BLaER1 (cell line): ENCODE measurements around the gene THOC5.

Experiments
- H3K27ac ChIP-seq: shearing (Covaris generic); formaldehyde crosslinking; 2 replicates; pipeline ENCODE4 v1.8.1; 2022
- H3K27me3 ChIP-seq: shearing (Covaris generic); formaldehyde crosslinking; 2 replicates; pipeline ENCODE4 v1.8.1; 2022
- H3K36me3 ChIP-seq: shearing (Covaris generic); formaldehyde crosslinking; 2 replicates; pipeline ENCODE4 v1.8.1; 2022
- H3K4me1 ChIP-seq: shearing (Covaris generic); formaldehyde crosslinking; 2 replicates; pipeline ENCODE4 v1.8.1; 2022
- H3K4me2 ChIP-seq: shearing (Covaris generic); formaldehyde crosslinking; 2 replicates; pipeline ENCODE4 v1.8.1; 2022
- H3K4me3 ChIP-seq: shearing (Covaris generic); formaldehyde crosslinking; 2 replicates; pipeline ENCODE4 v1.8.1; 2022
- H3K9ac ChIP-seq: shearing (Covaris generic); formaldehyde crosslinking; 2 replicates; pipeline ENCODE4 v1.8.1; 2022
- H3K9me3 ChIP-seq: shearing (Covaris generic); formaldehyde crosslinking; 2 replicates; pipeline ENCODE4 v1.8.1; 2022
- H4K20me1 ChIP-seq: shearing (Covaris generic); formaldehyde crosslinking; 2 replicates; pipeline ENCODE4 v1.8.1; 2022
- Cebpa-rat ChIP-seq: shearing (Covaris generic); IDR thresholded peaks from 2 replicates; pipeline ENCODE4 v1.8.1; 2022

Gene THOC5

DNA sequence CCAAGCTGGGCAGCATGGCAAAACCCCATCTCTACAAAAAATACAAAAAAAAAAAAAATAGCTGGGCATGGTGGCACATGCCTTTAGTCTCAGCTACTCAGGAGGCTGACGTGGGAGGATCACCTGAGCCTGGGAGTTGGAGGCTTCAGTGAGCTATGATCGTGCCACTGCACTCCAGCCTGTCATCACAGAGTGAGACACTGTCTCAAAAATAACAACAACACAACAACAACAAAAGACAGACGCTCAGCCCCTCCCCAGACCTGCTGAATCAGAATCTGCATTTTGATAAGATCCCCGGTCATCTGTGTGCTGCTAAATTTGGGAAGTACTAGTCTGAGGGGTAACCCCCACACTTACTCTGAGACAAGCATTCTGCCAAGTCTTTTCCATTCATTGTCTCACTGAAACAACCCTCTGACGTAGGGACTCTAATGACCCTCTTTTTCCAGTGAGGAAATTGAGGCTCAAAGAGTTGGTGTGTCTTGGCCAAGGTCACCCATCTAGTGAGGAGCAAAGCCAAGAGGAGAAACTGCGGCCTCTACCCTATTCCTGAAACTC is 66.1 kb downstream of the THOC5 start:
- Histone ChIP-seq H4K20me1 (no peaks in the 10 kb centered on the region), H3K4me3 (no peak overlapping the region), H3K27ac (no peak overlapping the region), H3K4me2 (no peak overlapping the region), H3K4me1 (peaks cover 36% of the 10 kb centered on the region), H3K9ac (no peak overlapping the region), H3K9me3 (no peaks in the 10 kb centered on the region), H3K36me3 (no peaks in the 10 kb centered on the region), H3K27me3 (no peaks in the 10 kb centered on the region)
- TF ChIP-seq Cebpa-rat: no peak

GRCh38 chr22:29485448-29485847 is 68.1 kb downstream of the THOC5 start:
- no peak overlapping the region for H3K9ac ChIP-seq

DNA sequence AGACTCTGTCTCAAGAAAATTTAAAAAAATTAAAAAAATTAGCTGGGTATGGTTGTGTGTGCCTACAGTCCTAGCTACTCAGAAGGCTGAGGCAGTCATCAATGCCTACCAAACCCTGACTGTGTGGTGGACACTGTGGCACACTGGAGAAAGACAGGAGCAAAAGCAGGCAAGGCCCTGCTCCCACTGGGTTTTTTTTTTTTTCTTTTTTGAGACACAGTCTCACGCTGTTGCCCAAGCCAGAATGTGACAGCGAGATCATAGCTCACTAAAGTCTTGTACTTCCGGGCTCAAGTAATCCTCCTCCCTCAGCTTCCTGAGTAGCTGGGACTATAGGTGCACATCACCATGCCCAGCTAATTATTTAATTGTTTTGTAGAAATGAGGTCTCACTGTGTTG is 68.9 kb downstream of the THOC5 start:
- peaks cover 12% of the 10 kb centered on the region; the same call in 1 of the 2 replicates for H3K9me3 ChIP-seq
- H3K27me3 ChIP-seq: peaks cover 9% of the 10 kb centered on the region
- H3K9ac ChIP-seq: no peak overlapping the region
- H3K36me3 ChIP-seq: no peaks in the 10 kb centered on the region
- TF ChIP-seq Cebpa-rat: no peak
- H4K20me1 ChIP-seq: no peaks in the 10 kb centered on the region
- H3K4me2 ChIP-seq: peak overlapping the region; percentile 25; the same call in 1 of the 2 replicates
- H3K27ac ChIP-seq: no peak overlapping the region
- H3K4me3 ChIP-seq: no peak overlapping the region
- H3K4me1 ChIP-seq: peaks cover 30% of the 10 kb centered on the region

More at GRCh38 chr22:29485448-29485847, 68.1 kb downstream of the THOC5 start:
- Histone ChIP-seq H3K27me3 (peaks cover 1% of the 10 kb centered on the region), H3K9me3 (peaks cover 4% of the 10 kb centered on the region; the same call in 1 of the 2 replicates), H4K20me1 (no peaks in the 10 kb centered on the region), H3K4me2 (no peak overlapping the region), H3K4me3 (no peak overlapping the region), H3K36me3 (no peaks in the 10 kb centered on the region), H3K4me1 (peaks cover 36% of the 10 kb centered on the region), H3K27ac (no peak overlapping the region)
- no peak for TF ChIP-seq Cebpa-rat

DNA sequence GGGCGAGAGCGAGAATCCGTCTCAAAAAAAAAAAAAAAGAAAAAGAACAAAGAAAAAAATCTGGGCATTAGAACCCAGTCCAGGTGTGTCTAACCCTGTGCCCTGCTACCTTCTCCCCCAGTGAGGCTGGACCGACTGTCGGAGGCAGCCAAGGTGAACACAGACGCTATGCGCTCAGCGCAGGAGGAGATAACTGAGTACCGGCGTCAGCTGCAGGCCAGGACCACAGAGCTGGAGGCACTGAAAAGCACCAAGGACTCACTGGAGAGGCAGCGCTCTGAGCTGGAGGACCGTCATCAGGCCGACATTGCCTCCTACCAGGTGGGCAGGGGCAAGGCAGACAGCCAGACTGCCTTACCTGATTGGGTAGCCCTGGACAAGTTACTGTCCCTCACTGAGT is 70.3 kb downstream of the THOC5 start:
- no peak overlapping the region for H3K9ac ChIP-seq
- H4K20me1 ChIP-seq: peaks cover 12% of the 10 kb centered on the region; the same call in 1 of the 2 replicates
- H3K4me3 ChIP-seq: no peak overlapping the region
- no peak overlapping the region for H3K27ac ChIP-seq
- TF ChIP-seq Cebpa-rat: no peak
- no peak overlapping the region for H3K4me2 ChIP-seq
- H3K27me3 ChIP-seq: peaks cover 20% of the 10 kb centered on the region
- peaks cover 20% of the 10 kb centered on the region for H3K4me1 ChIP-seq
- H3K36me3 ChIP-seq: no peaks in the 10 kb centered on the region
- H3K9me3 ChIP-seq: peaks cover 14% of the 10 kb centered on the region; the same call in 1 of the 2 replicates

GRCh38 chr22:29482726-29483125 is 70.8 kb downstream of the THOC5 start:
- no peak overlapping the region for H3K4me3 ChIP-seq
- H4K20me1 ChIP-seq: peaks cover 17% of the 10 kb centered on the region; the same call in 1 of the 2 replicates
- no peaks in the 10 kb centered on the region for H3K36me3 ChIP-seq
- peaks cover 20% of the 10 kb centered on the region for H3K27me3 ChIP-seq
- TF ChIP-seq Cebpa-rat: no peak
- no peak overlapping the region for H3K9ac ChIP-seq
- H3K4me2 ChIP-seq: no peak overlapping the region
- peaks cover 14% of the 10 kb centered on the region; the same call in 1 of the 2 replicates for H3K9me3 ChIP-seq
- peaks cover 24% of the 10 kb centered on the region for H3K4me1 ChIP-seq
- H3K27ac ChIP-seq: no peak overlapping the region

- Histone ChIP-seq H3K4me2 (no peak overlapping the region), H3K36me3 (no peaks in the 10 kb centered on the region), H3K27me3 (peaks cover 20% of the 10 kb centered on the region), H3K4me1 (peaks cover 23% of the 10 kb centered on the region), H3K9ac (no peak overlapping the region), H3K4me3 (no peak overlapping the region), H3K27ac (no peak overlapping the region), H3K9me3 (peaks cover 14% of the 10 kb centered on the region; the same call in 1 of the 2 replicates), H4K20me1 (peaks cover 20% of the 10 kb centered on the region; the same call in 1 of the 2 replicates)
- no peak for TF ChIP-seq Cebpa-rat
Observed at GRCh38 chr22:29482253-29482652, 71.3 kb downstream of the THOC5 start.

DNA sequence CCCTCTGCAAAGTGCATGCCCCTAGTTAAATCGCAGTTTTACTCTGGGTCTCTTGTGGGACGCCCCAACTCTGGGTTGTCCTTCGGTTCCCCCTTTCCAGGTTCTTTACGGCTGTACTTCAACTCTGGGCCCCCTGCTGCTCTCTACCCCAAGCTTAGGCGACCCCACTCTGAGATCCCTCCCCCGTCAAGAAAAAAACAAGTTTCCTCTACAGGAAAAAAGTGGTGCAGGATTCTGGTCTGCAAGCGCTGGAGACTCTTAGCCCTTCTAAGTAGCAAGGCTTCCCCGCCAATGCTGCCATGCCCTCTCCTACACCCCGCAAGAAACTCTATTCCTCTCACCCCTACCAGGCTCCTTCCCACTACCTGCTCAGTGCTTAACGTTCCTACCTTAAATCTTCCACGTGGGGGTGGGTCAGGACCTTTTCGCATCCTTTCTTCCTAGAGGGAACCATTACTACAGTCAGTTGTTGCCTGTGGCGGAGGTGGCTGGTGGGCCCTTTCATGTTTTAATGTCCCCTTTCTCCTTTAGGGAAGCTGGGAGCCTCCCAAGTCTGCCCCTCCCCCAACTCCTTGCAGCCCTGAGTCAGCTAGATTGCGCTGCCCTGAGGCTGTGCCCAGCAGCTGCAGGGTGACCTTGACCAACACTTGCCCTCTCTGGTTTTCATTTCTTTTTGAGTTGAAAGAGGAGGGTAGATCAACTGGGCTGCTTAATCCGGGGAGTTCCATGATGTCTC is 72.1 kb downstream of the THOC5 start:
- peaks cover 21% of the 10 kb centered on the region for H4K20me1 ChIP-seq
- H3K4me3 ChIP-seq: no peak overlapping the region
- no peak overlapping the region for H3K27ac ChIP-seq
- no peak overlapping the region for H3K4me2 ChIP-seq
- H3K36me3 ChIP-seq: no peaks in the 10 kb centered on the region
- no peak for TF ChIP-seq Cebpa-rat
- H3K27me3 ChIP-seq: peaks cover 20% of the 10 kb centered on the region
- peaks cover 19% of the 10 kb centered on the region for H3K4me1 ChIP-seq
- H3K9ac ChIP-seq: no peak overlapping the region
- peaks cover 14% of the 10 kb centered on the region; the same call in 1 of the 2 replicates for H3K9me3 ChIP-seq

DNA sequence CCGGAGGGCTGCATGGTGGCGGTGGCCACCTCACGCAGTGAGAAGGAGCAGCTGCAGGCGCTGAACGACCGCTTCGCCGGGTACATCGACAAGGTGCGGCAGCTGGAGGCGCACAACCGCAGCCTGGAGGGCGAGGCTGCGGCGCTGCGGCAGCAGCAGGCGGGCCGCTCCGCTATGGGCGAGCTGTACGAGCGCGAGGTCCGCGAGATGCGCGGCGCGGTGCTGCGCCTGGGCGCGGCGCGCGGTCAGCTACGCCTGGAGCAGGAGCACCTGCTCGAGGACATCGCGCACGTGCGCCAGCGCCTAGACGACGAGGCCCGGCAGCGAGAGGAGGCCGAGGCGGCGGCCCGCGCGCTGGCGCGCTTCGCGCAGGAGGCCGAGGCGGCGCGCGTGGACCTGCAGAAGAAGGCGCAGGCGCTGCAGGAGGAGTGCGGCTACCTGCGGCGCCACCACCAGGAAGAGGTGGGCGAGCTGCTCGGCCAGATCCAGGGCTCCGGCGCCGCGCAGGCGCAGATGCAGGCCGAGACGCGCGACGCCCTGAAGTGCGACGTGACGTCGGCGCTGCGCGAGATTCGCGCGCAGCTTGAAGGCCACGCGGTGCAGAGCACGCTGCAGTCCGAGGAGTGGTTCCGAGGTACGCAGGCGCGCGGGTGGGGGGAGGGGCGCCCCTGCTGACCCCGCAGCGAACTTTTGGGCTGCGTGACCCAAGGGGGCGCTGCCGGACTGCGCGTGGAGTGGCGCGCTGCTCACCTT is 72.9 kb downstream of the THOC5 start:
- Histone ChIP-seq H3K9me3 (peaks cover 14% of the 10 kb centered on the region; the same call in 1 of the 2 replicates), H4K20me1 (peaks cover 28% of the 10 kb centered on the region), H3K36me3 (no peaks in the 10 kb centered on the region), H3K27me3 (peaks cover 20% of the 10 kb centered on the region), H3K9ac (no peak overlapping the region), H3K4me1 (peaks cover 27% of the 10 kb centered on the region), H3K4me3 (no peak overlapping the region), H3K4me2 (no peak overlapping the region), H3K27ac (no peak overlapping the region)
- no peak for TF ChIP-seq Cebpa-rat

DNA sequence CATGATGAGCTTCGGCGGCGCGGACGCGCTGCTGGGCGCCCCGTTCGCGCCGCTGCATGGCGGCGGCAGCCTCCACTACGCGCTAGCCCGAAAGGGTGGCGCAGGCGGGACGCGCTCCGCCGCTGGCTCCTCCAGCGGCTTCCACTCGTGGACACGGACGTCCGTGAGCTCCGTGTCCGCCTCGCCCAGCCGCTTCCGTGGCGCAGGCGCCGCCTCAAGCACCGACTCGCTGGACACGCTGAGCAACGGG is 73.4 kb downstream of the THOC5 start:
- H4K20me1 ChIP-seq: peaks cover 28% of the 10 kb centered on the region
- H3K9me3 ChIP-seq: peaks cover 14% of the 10 kb centered on the region; the same call in 1 of the 2 replicates
- H3K9ac ChIP-seq: no peak overlapping the region
- no peak for TF ChIP-seq Cebpa-rat
- H3K4me1 ChIP-seq: peaks cover 32% of the 10 kb centered on the region
- no peak overlapping the region for H3K4me3 ChIP-seq
- no peak overlapping the region for H3K27ac ChIP-seq
- peaks cover 20% of the 10 kb centered on the region for H3K27me3 ChIP-seq
- no peak overlapping the region for H3K4me2 ChIP-seq
- no peaks in the 10 kb centered on the region for H3K36me3 ChIP-seq
